SU-DHL-6 (cell line): ENCODE measurements around the gene EPAS1.

Experiments
- CTCF ChIP-seq: fragments of 200-600 bp; sonication (generic); IDR thresholded peaks from one replicate; pipeline ENCODE4 v1.5.1; 2017; ENCODE audit warnings: antibody characterized with exemption, mild to moderate bottlenecking, low read length, moderate library complexity; ENCODE audit not compliant: insufficient read depth, poor library complexity, severe bottlenecking
- EZH2phosphoT487 ChIP-seq: fragments of 200-600 bp; sonication (generic), shearing (Covaris generic); conservative IDR thresholded peaks from 2 replicates; pipeline ENCODE4 v1.6.1; 2018; ENCODE audit warnings: mild to moderate bottlenecking, antibody characterized with exemption, low read length, moderate library complexity, mixed read lengths

- no peak for TF ChIP-seq CTCF
- TF ChIP-seq EZH2phosphoT487 = no peak
Observed at GRCh38 chr2:46410273-46411244, 113.4 kb downstream of the EPAS1 start.
